Stimulated activated naive B cell treated with anti-CD40 and anti-IgM and Interleukin-4, amounts not matched to agents 10 μg/mL and 1 μg/mL and 100 μg/mL, for 72 hours (primary cell): Measurements from ENCODE around the gene OXGR1.

ENCODE experiments used
- ATAC-seq, 2 donors: fragments of 150-1000 bp; cut with Tn5 transposase; replicated peaks; 2 replicates each; pipeline ENCODE4 v1.10.0; 2021; ENCODE audit warnings: moderate library complexity in 1 of 2
- DNase-seq: peaks from one replicate; pipeline ENCODE4 v3.0.0; 2021
- H3K27ac Mint-ChIP-seq: one replicate; pipeline ENCODE4 v1.8.0; 2022; ENCODE audit warnings: mild to moderate bottlenecking, mixed read lengths
- H3K27me3 Mint-ChIP-seq, 2 donors: one replicate each; pipeline ENCODE4 v1.8.0; 2022; ENCODE audit warnings: mixed read lengths in 2 of 2
- H3K36me3 Mint-ChIP-seq, 2 donors: one replicate each; pipeline ENCODE4 v1.8.0; 2022; ENCODE audit warnings: mixed read lengths in 2 of 2, mild to moderate bottlenecking in 1 of 2
- H3K4me1 Mint-ChIP-seq, 2 donors: one replicate each; pipeline ENCODE4 v1.8.0; 2022; ENCODE audit warnings: mixed read lengths in 2 of 2, mild to moderate bottlenecking in 1 of 2
- H3K4me3 Mint-ChIP-seq, 2 donors: one replicate each; pipeline ENCODE4 v1.8.0; 2022; ENCODE audit warnings: mild to moderate bottlenecking in 2 of 2, mixed read lengths in 2 of 2, moderate library complexity in 1 of 2
- H3K9me3 Mint-ChIP-seq, 2 donors: one replicate each; pipeline ENCODE4 v1.8.0; 2022; ENCODE audit warnings: mixed read lengths in 2 of 2, mild to moderate bottlenecking in 1 of 2

The OXGR1 gene

DNA sequence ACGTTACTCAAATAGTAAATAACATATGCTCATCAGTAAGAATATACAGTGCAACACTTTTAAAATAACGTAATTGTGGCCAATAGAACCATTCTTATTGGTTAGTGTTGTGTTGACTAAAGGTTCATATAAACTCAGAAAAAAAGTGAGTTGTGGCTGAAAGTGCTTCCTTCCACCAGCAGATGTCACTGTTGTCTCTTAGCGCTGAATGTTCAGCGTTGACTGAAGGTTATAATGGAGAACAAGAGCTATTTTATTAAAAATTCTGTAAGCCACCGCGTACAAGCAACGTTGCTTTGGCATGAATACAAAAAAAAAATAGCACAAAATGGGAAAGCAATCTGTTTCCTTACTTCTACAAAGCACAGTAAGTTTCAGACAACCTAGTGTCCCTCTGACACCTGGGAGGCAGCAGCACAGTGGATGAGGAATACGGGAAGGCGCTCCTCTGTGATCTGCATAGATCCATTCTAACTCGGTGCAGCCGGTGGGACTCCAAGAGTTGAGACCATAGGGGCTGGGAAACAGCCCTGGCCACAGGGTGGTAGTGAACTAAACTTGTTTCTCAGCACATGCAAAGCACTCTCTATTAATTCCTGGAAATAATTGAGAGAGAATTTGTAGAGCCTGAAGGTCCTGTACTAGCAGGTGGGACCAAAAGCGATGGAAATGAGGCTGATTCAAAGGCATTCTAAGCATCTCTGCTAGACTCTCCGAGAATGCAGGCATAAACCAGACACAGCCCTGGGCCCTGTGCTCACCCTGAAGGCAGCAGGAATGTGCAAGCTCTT is 23.9 kb upstream of the OXGR1 start:
- ATAC-seq (peak; percentile 73 to 78), DNase-seq (no peak)
- Mint-ChIP-seq H3K9me3 (peaks cover 2 to 3% of the 10 kb centered on the region in 2 donors), H3K4me3 (no peak overlapping the region), H3K27ac (no peak overlapping the region), H3K4me1 (peaks cover 0 to 5% of the 10 kb centered on the region in 2 donors), H3K36me3 (peaks cover 0 to 2% of the 10 kb centered on the region in 2 donors), H3K27me3 (peaks cover 31 to 39% of the 10 kb centered on the region in 2 donors)

- peaks cover 31 to 43% of the 10 kb centered on the region in 2 donors for H3K27me3 Mint-ChIP-seq
- no peak overlapping the region for H3K27ac Mint-ChIP-seq
- H3K4me1 Mint-ChIP-seq: peaks cover 0 to 5% of the 10 kb centered on the region in 2 donors
- H3K9me3 Mint-ChIP-seq: peaks cover 2 to 3% of the 10 kb centered on the region in 2 donors
- no peak overlapping the region for H3K4me3 Mint-ChIP-seq
- ATAC-seq: no peak
- peaks cover 0 to 2% of the 10 kb centered on the region in 2 donors for H3K36me3 Mint-ChIP-seq
- DNase-seq: no peak
These were observed 23.0 kb upstream of the OXGR1 start for GRCh38 chr13:97017322-97017721.

- H3K4me3 Mint-ChIP-seq: no peak overlapping the region
- H3K4me1 Mint-ChIP-seq: peaks cover 0 to 5% of the 10 kb centered on the region in 2 donors
- DNase-seq: no peak
- H3K27me3 Mint-ChIP-seq: peaks cover 28 to 42% of the 10 kb centered on the region in 2 donors
- H3K27ac Mint-ChIP-seq: no peak overlapping the region
- peaks cover 0 to 2% of the 10 kb centered on the region in 2 donors for H3K36me3 Mint-ChIP-seq
- H3K9me3 Mint-ChIP-seq: peaks cover 2 to 3% of the 10 kb centered on the region in 2 donors
- ATAC-seq: peak; percentile 57 to 62
These were observed 21.5 kb upstream of the OXGR1 start for GRCh38 chr13:97015661-97016350.

- Mint-ChIP-seq H3K9me3 (peaks cover 2 to 3% of the 10 kb centered on the region in 2 donors), H3K27me3 (peaks cover 19 to 34% of the 10 kb centered on the region in 2 donors), H3K36me3 (peaks cover 0 to 2% of the 10 kb centered on the region in 2 donors), H3K4me1 (no peaks in the 10 kb centered on the region), H3K27ac (no peak overlapping the region), H3K4me3 (no peak overlapping the region)
- DNase-seq (no peak), ATAC-seq (no peak)
These were observed 18.2 kb upstream of the OXGR1 start for GRCh38 chr13:97012251-97013048.

DNA sequence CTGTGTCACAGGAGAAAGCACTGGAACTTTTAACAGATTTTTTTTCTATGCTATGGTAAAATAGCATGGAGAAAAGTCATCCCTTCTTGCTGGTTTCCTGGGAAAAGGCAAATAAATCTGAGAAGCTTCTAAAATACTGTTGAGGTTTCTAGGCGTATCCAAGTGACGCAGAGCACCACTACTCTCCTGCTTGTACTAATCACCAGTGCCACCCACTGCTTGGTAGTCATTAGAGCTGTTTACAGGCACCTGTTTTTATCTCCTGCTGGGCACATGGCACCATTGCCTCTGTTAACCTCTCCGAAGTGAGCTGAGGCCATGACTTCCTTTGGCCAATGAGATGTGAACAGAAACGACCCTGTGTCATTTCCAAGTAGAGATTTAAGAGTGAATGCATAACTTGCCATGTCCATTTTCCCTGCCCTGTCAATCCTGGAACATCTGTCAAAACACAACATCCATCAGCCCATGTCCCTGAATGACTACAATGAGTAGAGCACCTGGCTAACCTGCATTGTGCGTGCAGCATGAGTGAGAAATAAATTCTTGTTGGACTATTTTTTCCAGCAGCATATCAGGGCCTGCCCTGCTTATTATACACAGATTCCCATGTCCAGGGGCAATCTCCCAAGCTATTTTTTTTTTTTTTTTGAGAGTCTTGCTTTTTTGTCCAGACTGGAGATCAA is 17.3 kb upstream of the OXGR1 start:
- peaks cover 0 to 2% of the 10 kb centered on the region in 2 donors for H3K36me3 Mint-ChIP-seq
- no peaks in the 10 kb centered on the region for H3K4me1 Mint-ChIP-seq

DNA sequence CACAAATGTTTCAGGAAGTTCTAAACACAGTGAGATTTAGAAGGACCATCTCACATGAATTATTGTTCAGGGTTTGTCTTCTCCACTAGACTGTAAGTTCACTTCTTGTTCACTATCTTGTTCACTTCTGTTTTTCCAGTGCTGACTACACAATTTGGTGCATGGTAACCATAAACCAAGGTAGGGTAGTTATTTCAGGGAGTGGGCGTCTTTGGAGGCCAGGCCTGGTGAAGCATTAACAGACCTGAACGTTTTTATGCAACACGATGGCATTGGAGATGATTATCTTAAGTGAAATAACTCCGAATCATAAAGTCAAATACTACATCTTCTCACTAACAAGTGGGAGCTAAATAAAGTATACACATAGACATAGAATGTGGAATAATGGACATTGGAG is 14.4 kb upstream of the OXGR1 start:
- DNase-seq (no peak), ATAC-seq (no peak)
- Mint-ChIP-seq H3K36me3 (no peaks in the 10 kb centered on the region), H3K9me3 (no peaks in the 10 kb centered on the region), H3K4me1 (no peaks in the 10 kb centered on the region), H3K4me3 (no peak overlapping the region), H3K27me3 (peaks cover 20 to 25% of the 10 kb centered on the region in 2 donors), H3K27ac (no peak overlapping the region)

More for the DNA sequence above, 17.3 kb upstream of the OXGR1 start:
- no peak overlapping the region for H3K27ac Mint-ChIP-seq
- no peak overlapping the region for H3K4me3 Mint-ChIP-seq
- ATAC-seq (no peak), DNase-seq (no peak)
- peaks cover 2 to 3% of the 10 kb centered on the region in 2 donors for H3K9me3 Mint-ChIP-seq
- H3K27me3 Mint-ChIP-seq: peaks cover 19 to 34% of the 10 kb centered on the region in 2 donors

DNA sequence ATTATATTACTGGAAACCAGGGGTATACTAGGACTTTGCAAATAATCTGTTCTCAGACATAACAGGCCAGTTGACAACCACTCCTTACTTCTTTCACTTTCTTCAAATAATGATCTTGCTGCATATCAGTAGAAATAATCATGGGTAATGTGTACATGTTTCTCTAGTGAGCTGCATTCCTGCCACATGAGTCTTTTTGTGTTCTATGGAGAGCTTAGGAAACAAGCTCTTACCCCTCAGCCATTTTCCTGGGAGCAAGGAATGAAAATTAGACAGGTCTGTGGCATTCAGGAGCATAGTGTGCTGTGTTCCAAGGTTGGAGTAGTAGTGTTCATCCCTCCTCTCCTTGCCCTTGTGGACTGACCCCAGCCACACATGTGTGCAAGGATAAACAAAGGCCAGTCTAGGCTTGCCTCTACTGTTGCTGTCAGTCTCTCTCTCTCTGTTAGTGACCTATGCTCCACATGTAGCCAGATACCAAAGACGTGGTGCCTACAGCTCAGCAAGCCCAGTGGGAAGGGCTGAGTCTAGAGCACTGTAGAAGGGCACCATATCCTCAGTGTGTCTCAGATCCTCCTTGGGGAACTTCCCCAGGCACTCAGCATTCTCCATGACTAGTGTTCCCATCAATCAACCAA is 11.5 kb upstream of the OXGR1 start:
- H3K4me1 Mint-ChIP-seq: peaks cover 2 to 11% of the 10 kb centered on the region in 2 donors
- H3K27ac Mint-ChIP-seq: no peak overlapping the region
- no peaks in the 10 kb centered on the region for H3K36me3 Mint-ChIP-seq
- H3K4me3 Mint-ChIP-seq: no peak overlapping the region
- no peak for ATAC-seq
- peaks cover 17% of the 10 kb centered on the region in 2 donors for H3K27me3 Mint-ChIP-seq
- no peaks in the 10 kb centered on the region for H3K9me3 Mint-ChIP-seq
- no peak for DNase-seq

DNA sequence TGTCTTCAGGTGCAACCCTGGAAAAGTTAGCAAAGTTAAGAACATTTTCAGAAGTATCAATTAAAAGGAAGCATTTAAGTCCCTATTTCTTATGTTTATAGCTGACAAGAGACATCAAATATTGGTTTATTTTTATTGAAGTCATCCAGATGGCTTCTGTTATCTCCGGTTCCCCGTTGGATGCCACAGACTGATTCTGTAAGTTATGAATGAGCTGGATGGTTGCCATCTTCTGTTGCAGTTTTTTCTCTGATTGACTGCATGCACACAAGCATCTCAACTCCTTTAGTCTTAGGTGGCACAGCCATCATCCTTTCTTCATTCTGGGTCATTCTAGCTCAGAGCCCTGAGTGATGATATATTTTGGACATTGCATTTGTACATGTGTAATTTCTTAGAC is 10.6 kb upstream of the OXGR1 start:
- Mint-ChIP-seq H3K27me3 (peaks cover 11% of the 10 kb centered on the region in 2 donors), H3K9me3 (no peaks in the 10 kb centered on the region), H3K36me3 (no peaks in the 10 kb centered on the region), H3K4me3 (no peak overlapping the region), H3K27ac (no peak overlapping the region), H3K4me1 (peaks cover 2 to 11% of the 10 kb centered on the region in 2 donors)
- no peak for ATAC-seq
- no peak for DNase-seq

GRCh38 chr13:97004096-97004876 is 10.0 kb upstream of the OXGR1 start:
- no peaks in the 10 kb centered on the region for H3K9me3 Mint-ChIP-seq
- ATAC-seq (no peak), DNase-seq (no peak)
- no peak overlapping the region for H3K4me3 Mint-ChIP-seq
- peaks cover 2 to 11% of the 10 kb centered on the region in 2 donors for H3K4me1 Mint-ChIP-seq
- H3K36me3 Mint-ChIP-seq: no peaks in the 10 kb centered on the region
- no peak overlapping the region for H3K27ac Mint-ChIP-seq
- H3K27me3 Mint-ChIP-seq: peaks cover 11% of the 10 kb centered on the region in 2 donors

DNA sequence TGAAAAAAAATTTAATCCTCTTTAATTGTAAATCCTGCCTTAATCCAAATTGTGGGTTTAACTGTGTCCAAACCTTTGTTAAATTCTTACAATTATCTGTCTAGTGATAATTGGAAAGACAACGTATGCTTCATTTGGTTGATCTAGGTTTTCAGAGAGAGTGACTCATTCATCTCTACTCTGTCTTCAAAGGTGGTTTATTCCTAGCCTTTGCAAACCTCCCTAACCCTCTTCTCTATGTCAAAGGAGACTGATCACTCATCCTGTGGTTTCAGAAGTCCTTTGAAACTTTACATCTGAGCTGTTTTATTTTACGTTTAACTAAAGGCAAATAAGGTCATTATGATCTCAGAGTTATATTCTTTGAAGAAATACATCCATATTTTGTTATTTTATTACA is 8.8 kb upstream of the OXGR1 start:
- ATAC-seq (peak in 1 of 2 donors; percentile 51), DNase-seq (no peak)
- Mint-ChIP-seq H3K36me3 (no peaks in the 10 kb centered on the region), H3K4me3 (no peak overlapping the region), H3K4me1 (peaks cover 2 to 11% of the 10 kb centered on the region in 2 donors), H3K9me3 (no peaks in the 10 kb centered on the region), H3K27ac (no peak overlapping the region), H3K27me3 (peaks cover 11% of the 10 kb centered on the region in 2 donors)

DNA sequence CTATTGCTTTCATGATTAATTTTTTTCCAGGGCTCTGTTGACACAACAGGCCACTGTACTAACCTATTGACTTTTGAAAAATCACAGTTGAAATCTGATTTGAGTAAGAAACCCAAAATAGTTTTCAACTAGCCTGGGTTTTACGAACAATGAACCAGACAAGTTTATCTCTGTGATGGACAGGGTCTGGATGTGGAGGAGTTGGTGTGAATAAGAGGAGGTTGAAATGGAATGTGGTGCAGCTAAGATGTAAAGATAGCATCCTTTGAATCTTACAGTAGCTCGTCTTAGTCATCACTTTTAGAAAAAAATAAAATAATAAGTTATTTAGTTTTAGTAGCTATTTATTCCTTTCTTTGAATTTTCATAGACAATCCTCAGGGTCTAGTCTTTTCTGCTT is 8.3 kb upstream of the OXGR1 start:
- H3K27ac Mint-ChIP-seq: no peak overlapping the region
- H3K4me3 Mint-ChIP-seq: no peak overlapping the region
- H3K9me3 Mint-ChIP-seq: no peaks in the 10 kb centered on the region
- ATAC-seq: no peak
- no peak for DNase-seq
- peaks cover 6 to 11% of the 10 kb centered on the region in 2 donors for H3K27me3 Mint-ChIP-seq
- H3K4me1 Mint-ChIP-seq: peaks cover 2 to 11% of the 10 kb centered on the region in 2 donors
- no peaks in the 10 kb centered on the region for H3K36me3 Mint-ChIP-seq

DNA sequence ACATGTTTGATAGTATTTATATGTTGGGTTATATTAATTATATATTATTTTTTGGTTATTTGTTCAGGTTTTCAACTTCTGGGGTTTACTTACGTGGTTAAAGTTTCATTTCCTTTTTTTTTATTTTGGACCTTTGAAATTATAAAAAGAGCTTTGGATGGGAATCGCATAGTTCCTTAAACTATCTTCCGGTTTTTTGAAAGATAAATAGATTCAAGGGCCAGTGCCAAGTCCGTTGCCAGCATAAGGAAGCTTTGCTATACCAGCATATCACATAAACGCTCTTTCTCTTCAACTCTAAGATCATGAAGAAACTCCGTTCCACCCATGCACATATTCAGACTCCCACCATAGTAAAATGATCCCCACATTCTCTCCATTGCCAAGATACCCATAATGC is 7.4 kb upstream of the OXGR1 start:
- ATAC-seq (no peak), DNase-seq (no peak)
- Mint-ChIP-seq H3K4me1 (peaks cover 2 to 11% of the 10 kb centered on the region in 2 donors), H3K9me3 (no peaks in the 10 kb centered on the region), H3K36me3 (no peaks in the 10 kb centered on the region), H3K27ac (no peak overlapping the region), H3K4me3 (no peak overlapping the region), H3K27me3 (peaks cover 6 to 11% of the 10 kb centered on the region in 2 donors)
